H9 (cell line): ENCODE measurements around the gene MPZL3. TPM values are rescaled to one million over a fixed set of nuclear protein-coding genes. Genes with fewer than 3 reads are reported as not detected.

Experiments
- DNase-seq: peaks from one replicate; pipeline ENCODE4 v3.0.0-alpha.2; 2017
- H2AFZ ChIP-seq: one replicate; pipeline ENCODE4 v1.6.1; 2013; ENCODE audit warnings: mild to moderate bottlenecking, low read length, control low read depth, moderate library complexity
- H2AK5ac ChIP-seq: 2 replicates; pipeline ENCODE4 v1.6.1; 2013; ENCODE audit warnings: low read length, control low read depth, mixed read lengths; ENCODE audit not compliant: insufficient read length
- H2BK120ac ChIP-seq: one replicate; pipeline ENCODE4 v1.6.1; 2013; ENCODE audit warnings: low read depth, mild to moderate bottlenecking, low read length, control low read depth, inconsistent platforms; ENCODE audit not compliant: poor library complexity, severe bottlenecking
- H2BK12ac ChIP-seq: 2 replicates; pipeline ENCODE4 v1.6.1; 2013; ENCODE audit warnings: low read length, control low read depth, mixed read lengths, low read depth; ENCODE audit not compliant: insufficient read length
- H2BK15ac ChIP-seq: 2 replicates; pipeline ENCODE4 v1.6.1; 2013; ENCODE audit warnings: low read depth, low read length, control low read depth
- H2BK20ac ChIP-seq: one replicate; pipeline ENCODE4 v1.6.1; 2013; ENCODE audit warnings: low read depth, mild to moderate bottlenecking, low read length, control low read depth, inconsistent platforms; ENCODE audit not compliant: poor library complexity, severe bottlenecking
- H2BK5ac ChIP-seq: 2 replicates; pipeline ENCODE4 v1.6.1; 2013; ENCODE audit warnings: low read length, control low read depth, mixed read lengths; ENCODE audit not compliant: insufficient read length
- H3K14ac ChIP-seq: 2 replicates; pipeline ENCODE4 v1.6.1; 2013; ENCODE audit warnings: low read length, control low read depth; ENCODE audit not compliant: insufficient read depth
- H3K18ac ChIP-seq: 2 replicates; pipeline ENCODE4 v1.6.1; 2013; ENCODE audit warnings: low read depth, mild to moderate bottlenecking, mixed read lengths, low read length, control low read depth; ENCODE audit not compliant: insufficient read length
- H3K23ac ChIP-seq: 2 replicates; pipeline ENCODE4 v1.6.1; 2013; ENCODE audit warnings: low read length, control low read depth, mixed read lengths, low read depth; ENCODE audit not compliant: insufficient read length
- H3K23me2 ChIP-seq: 2 replicates; pipeline ENCODE4 v1.6.1; 2013; ENCODE audit warnings: low read depth, mild to moderate bottlenecking, mixed read lengths, low read length, control low read depth; ENCODE audit not compliant: insufficient read length, poor library complexity, severe bottlenecking
- H3K27ac ChIP-seq: 2 replicates; pipeline ENCODE4 v1.5.1; 2013; ENCODE audit warnings: low read length, control low read depth, mixed read lengths, low read depth; ENCODE audit not compliant: insufficient read length
- H3K27me3 ChIP-seq: 2 replicates; pipeline ENCODE4 v1.6.1; 2013; ENCODE audit warnings: low read length, control low read depth, inconsistent platforms; ENCODE audit not compliant: insufficient read depth
- H3K4ac ChIP-seq: 2 replicates; pipeline ENCODE4 v1.6.1; 2013; ENCODE audit warnings: low read depth, mild to moderate bottlenecking, control low read depth, inconsistent platforms, low read length, moderate library complexity
- H3K4me1 ChIP-seq: 2 replicates; pipeline ENCODE4 v1.6.1; 2013; ENCODE audit warnings: low read length, control low read depth, inconsistent platforms; ENCODE audit not compliant: insufficient read depth
- H3K4me2 ChIP-seq: 2 replicates; pipeline ENCODE4 v1.6.1; 2013; ENCODE audit warnings: low read length, control low read depth, mixed read lengths; ENCODE audit not compliant: insufficient read length, insufficient read depth
- H3K56ac ChIP-seq: 2 replicates; pipeline ENCODE4 v1.6.1; 2013; ENCODE audit warnings: low read depth, mild to moderate bottlenecking, mixed read lengths, low read length, control low read depth; ENCODE audit not compliant: insufficient read length
- H3K79me1 ChIP-seq: 2 replicates; pipeline ENCODE4 v1.6.1; 2013; ENCODE audit warnings: low read depth, mild to moderate bottlenecking, moderate library complexity, low read length, control low read depth, inconsistent platforms; ENCODE audit not compliant: insufficient read depth, poor library complexity, severe bottlenecking
- H3K79me2 ChIP-seq: 2 replicates; pipeline ENCODE4 v1.6.1; 2013; ENCODE audit warnings: low read length, control low read depth, inconsistent platforms; ENCODE audit not compliant: insufficient read depth
- H3K9ac ChIP-seq: 2 replicates; pipeline ENCODE4 v1.6.1; 2013; ENCODE audit warnings: low read length, control low read depth, mixed read lengths; ENCODE audit not compliant: insufficient read length; ENCODE audit errors: extremely low read depth
- H3K9me3 ChIP-seq: one replicate; pipeline ENCODE4 v1.6.1; 2013; ENCODE audit warnings: low read depth, low read length, inconsistent platforms; ENCODE audit not compliant: control insufficient read depth
- H3T11ph ChIP-seq: one replicate; pipeline ENCODE4 v1.6.1; 2013; ENCODE audit warnings: mild to moderate bottlenecking, low read length, control low read depth, inconsistent platforms
- H4K20me1 ChIP-seq: one replicate; pipeline ENCODE4 v1.6.1; 2013; ENCODE audit not compliant: control insufficient read depth, insufficient read length, insufficient read depth
- H4K5ac ChIP-seq: 2 replicates; pipeline ENCODE4 v1.6.1; 2013; ENCODE audit warnings: low read depth, mild to moderate bottlenecking, mixed read lengths, low read length, control low read depth; ENCODE audit not compliant: insufficient read length
- H4K8ac ChIP-seq: replicated peaks from 2 replicates; pipeline ENCODE4 v1.6.1; 2013; ENCODE audit warnings: low read length, control low read depth, mixed read lengths, low read depth; ENCODE audit not compliant: insufficient read length
- H4K91ac ChIP-seq: 2 replicates; pipeline ENCODE4 v1.6.1; 2013; ENCODE audit warnings: low read depth, mild to moderate bottlenecking, moderate library complexity, mixed read lengths, low read length, control low read depth; ENCODE audit not compliant: insufficient read length
- H3K27ac Mint-ChIP-seq, 3 experiments: 2 replicates in 2 of 3; 3 replicates in 1 of 3; pipeline ENCODE4 v1.8.0; 2020 to 2021; ENCODE audit warnings: mixed read lengths in 3 of 3, mild to moderate bottlenecking in 1 of 3, moderate library complexity in 1 of 3
- H3K27me3 Mint-ChIP-seq: 2 replicates; pipeline ENCODE4 v1.8.0; 2021; ENCODE audit warnings: low read depth, mild to moderate bottlenecking, moderate library complexity, mixed read lengths
- H3K36me3 Mint-ChIP-seq, 3 experiments: 2 replicates in 2 of 3; 3 replicates in 1 of 3; pipeline ENCODE4 v1.8.0; 2020 to 2021; ENCODE audit warnings: low read depth in 3 of 3, mixed read lengths in 3 of 3; ENCODE audit not compliant: insufficient read depth in 1 of 3
- H3K4me1 Mint-ChIP-seq, 2 experiments: 2 replicates each; pipeline ENCODE4 v1.8.0; 2020; ENCODE audit warnings: mixed read lengths in 2 of 2
- H3K4me3 Mint-ChIP-seq, 2 experiments: 2 replicates in 1 of 2; 3 replicates in 1 of 2; pipeline ENCODE4 v1.8.0; 2020 to 2021; ENCODE audit warnings: mild to moderate bottlenecking in 2 of 2, mixed read lengths in 2 of 2, moderate library complexity in 1 of 2
- H3K9me3 Mint-ChIP-seq, 2 experiments: 2 replicates in 1 of 2; 3 replicates in 1 of 2; pipeline ENCODE4 v1.8.0; 2020; ENCODE audit warnings: mild to moderate bottlenecking in 2 of 2, mixed read lengths in 2 of 2, moderate library complexity in 1 of 2
- WGBS: extraction: QIAGEN DNeasy Blood & Tissue Kit; methylation state at CpG from one replicate; pipeline ENCODE4 v1.1.7; 2013; ENCODE audit warnings: missing lambda C conversion rate, low lambda C conversion rate, mixed read lengths; ENCODE audit not compliant: insufficient read length; ENCODE audit errors: extremely low coverage; 5-methylcytosine and 5-hydroxymethylcytosine counted together
- total RNA-seq: library from RNA; stranded (reverse); gene quantifications from 2 replicates; pipeline ENCODE4 v1.2.1, GENCODE V29; 2021
- TF ChIP-seq, protein P1 (sequence below): fragments of 200-600 bp; sonication (generic); conservative IDR thresholded peaks from 3 replicates; pipeline ENCODE4 v1.8.0; 2021; ENCODE audit warnings: antibody characterized with exemption, mild to moderate bottlenecking

MPZL3 gene
- total RNA-seq, 1 experiment from 2014 or later = 2.6 TPM

DNA sequence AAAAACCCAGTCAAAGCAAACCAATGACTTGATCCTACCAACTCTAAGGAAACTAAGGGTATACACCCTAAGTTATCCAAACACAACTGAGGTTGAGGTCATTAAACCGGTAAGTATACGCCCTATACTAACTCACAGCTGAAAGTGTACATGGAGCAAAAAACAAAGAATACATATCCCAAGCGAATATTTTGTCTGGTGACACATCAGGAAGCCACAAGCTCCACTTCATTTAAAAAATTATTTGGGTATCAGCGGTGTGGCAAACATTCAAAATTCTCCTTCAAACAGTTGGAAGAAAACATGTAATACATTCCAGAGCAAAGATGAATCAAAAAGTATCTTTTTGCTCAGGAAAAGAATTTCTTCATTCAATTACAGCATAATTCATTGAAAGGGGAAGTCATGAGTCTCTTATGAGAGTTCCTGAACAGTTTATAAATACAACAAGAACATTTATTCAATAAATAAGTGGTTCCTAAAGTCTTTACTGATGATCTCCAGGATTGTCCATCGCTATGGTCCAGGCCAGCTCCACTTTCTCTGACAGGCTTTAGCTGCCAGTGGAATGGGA, 22.8 kb downstream of the MPZL3 start:
- Histone ChIP-seq H3K18ac (no peak overlapping the region), H3K23ac (no peak overlapping the region), H4K5ac (no peak overlapping the region), H2BK120ac (no peak overlapping the region), H3K23me2 (no peaks in the 10 kb centered on the region), H2BK12ac (no peak overlapping the region), H3T11ph (no peak overlapping the region), H4K20me1 (no peaks in the 10 kb centered on the region), H2AFZ (no peak overlapping the region), H3K56ac (no peak overlapping the region), H3K14ac (no peak overlapping the region), H3K4me1 (no peaks in the 10 kb centered on the region), H3K9ac (no peak overlapping the region), H2BK20ac (no peak overlapping the region), H3K9me3 (no peaks in the 10 kb centered on the region), H4K91ac (no peak overlapping the region), H2BK15ac (no peak overlapping the region), H4K8ac (no peak overlapping the region), H3K79me1 (no peaks in the 10 kb centered on the region), H3K27ac (no peak overlapping the region), H2AK5ac (no peak overlapping the region), H2BK5ac (no peak overlapping the region), H3K4me2 (no peak overlapping the region), H3K27me3 (no peaks in the 10 kb centered on the region), H3K4ac (no peak overlapping the region), H3K79me2 (no peaks in the 10 kb centered on the region)
- Mint-ChIP-seq H3K36me3 (no peaks in the 10 kb centered on the region), H3K27ac (no peak overlapping the region; a peak in 1 of 7 replicates), H3K4me3 (no peak overlapping the region), H3K9me3 (no peaks in the 10 kb centered on the region), H3K4me1 (no peaks in the 10 kb centered on the region), H3K27me3 (peaks cover 15% of the 10 kb centered on the region)
- TF ChIP-seq, protein P1, sequence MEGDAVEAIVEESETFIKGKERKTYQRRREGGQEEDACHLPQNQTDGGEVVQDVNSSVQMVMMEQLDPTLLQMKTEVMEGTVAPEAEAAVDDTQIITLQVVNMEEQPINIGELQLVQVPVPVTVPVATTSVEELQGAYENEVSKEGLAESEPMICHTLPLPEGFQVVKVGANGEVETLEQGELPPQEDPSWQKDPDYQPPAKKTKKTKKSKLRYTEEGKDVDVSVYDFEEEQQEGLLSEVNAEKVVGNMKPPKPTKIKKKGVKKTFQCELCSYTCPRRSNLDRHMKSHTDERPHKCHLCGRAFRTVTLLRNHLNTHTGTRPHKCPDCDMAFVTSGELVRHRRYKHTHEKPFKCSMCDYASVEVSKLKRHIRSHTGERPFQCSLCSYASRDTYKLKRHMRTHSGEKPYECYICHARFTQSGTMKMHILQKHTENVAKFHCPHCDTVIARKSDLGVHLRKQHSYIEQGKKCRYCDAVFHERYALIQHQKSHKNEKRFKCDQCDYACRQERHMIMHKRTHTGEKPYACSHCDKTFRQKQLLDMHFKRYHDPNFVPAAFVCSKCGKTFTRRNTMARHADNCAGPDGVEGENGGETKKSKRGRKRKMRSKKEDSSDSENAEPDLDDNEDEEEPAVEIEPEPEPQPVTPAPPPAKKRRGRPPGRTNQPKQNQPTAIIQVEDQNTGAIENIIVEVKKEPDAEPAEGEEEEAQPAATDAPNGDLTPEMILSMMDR = no peak
- WGBS = no CpG with 5 or more reads among the region's 5 CpGs
- DNase-seq = no peak
